K562 (cell line): Measurements from ENCODE around the gene TACC3. TPM values are rescaled to one million over a fixed set of nuclear protein-coding genes. Genes with fewer than 3 reads are reported as not detected.

Source experiments
- BMI1 ChIP-seq: fragments of 150-350 bp; IDR thresholded peaks from 2 replicates; pipeline ENCODE4 v1.6.1; 2014; ENCODE audit warnings: low read length
- DIDO1 ChIP-seq: fragments of 450-650 bp; IDR thresholded peaks from 2 replicates; pipeline ENCODE4 v1.6.1; 2016; ENCODE audit warnings: low read depth, missing biosample characterization, missing genetic modification characterization
- LEF1 ChIP-seq: fragments of 450-650 bp; IDR thresholded peaks from 2 replicates; pipeline ENCODE4 v1.6.1; 2016; ENCODE audit warnings: mild to moderate bottlenecking
- MNT ChIP-seq, 2 experiments: fragments of 450-650 bp; conservative IDR thresholded peaks; 2 replicates each; pipeline ENCODE4 v1.6.1; 2017; ENCODE audit warnings: mild to moderate bottlenecking in 2 of 2, moderate library complexity in 2 of 2
- PCBP1 ChIP-seq: fragments of 200-400 bp; formaldehyde crosslinking; IDR thresholded peaks from 2 replicates; pipeline ENCODE4 v1.6.1; 2018; ENCODE audit warnings: mild to moderate bottlenecking, low read depth, low read length; ENCODE audit not compliant: poor library complexity, severe bottlenecking
- TFAP4 ChIP-seq: sonication (generic); formaldehyde crosslinking; IDR thresholded peaks from 2 replicates; pipeline ENCODE4 v1.8.0; 2022; ENCODE audit warnings: missing genetic modification reagents, mild to moderate bottlenecking, moderate library complexity, borderline replicate concordance
- ZBTB40 ChIP-seq, 2 experiments: fragments of 450-650 bp in 1 of 2; sonication (generic) in 1 of 2; formaldehyde crosslinking in 1 of 2; IDR thresholded peaks; 2 replicates each; pipeline versions ENCODE4 v1.7.1 to v1.9.0; 2016 to 2022; ENCODE audit warnings: inconsistent platforms in 1 of 2, mild to moderate bottlenecking in 1 of 2, missing genetic modification reagents in 1 of 2
- ZBTB7A ChIP-seq: IDR thresholded peaks from 2 replicates; pipeline ENCODE4 v1.6.1; 2011; ENCODE audit warnings: low read depth, mild to moderate bottlenecking, low read length, moderate library complexity, borderline replicate concordance; ENCODE audit not compliant: control insufficient read depth
- ZNF277 ChIP-seq: fragments of 250-450 bp; sonication (Bioruptor Pico); IDR thresholded peaks from 2 replicates; pipeline ENCODE4 v1.8.0; 2022; ENCODE audit warnings: inconsistent platforms, mild to moderate bottlenecking, moderate library complexity, borderline replicate concordance
- polyA plus RNA-seq, 8 experiments: library from polyadenylated mRNA; depleted of rRNA in 4 of 8; stranded (reverse) in 5 of 8; unstranded in 3 of 8; fragments of >200 nt; fragmentation: Nextera tagmentation in 2 of 8; fragmentation: Illumina TruSeq in 1 of 8; extraction: Ambion mirVana in 2 of 8; extraction: Trizol in 1 of 8; gene quantifications; 2 replicates each; pipeline versions ENCODE4 v1.2.1 to v1.2.3, GENCODE V29; 2011 to 2014; ENCODE audit warnings: inconsistent platforms in 1 of 8, missing spikeins in 1 of 8
- total RNA-seq, 7 experiments: library from RNA; depleted of rRNA in 6 of 7; stranded (reverse); fragments of >200 nt in 6 of 7; fragmentation: Illumina TruSeq in 2 of 7; extraction: Trizol in 2 of 7; gene quantifications; 2 replicates each; pipeline versions ENCODE4 v1.2.1 to v1.2.3, GENCODE V29; 2011 to 2021; ENCODE audit warnings: low replicate concordance in 1 of 7
- TF ChIP-seq, protein P1 (sequence below): sonication (generic); formaldehyde crosslinking; IDR thresholded peaks from 2 replicates; pipeline ENCODE4 v1.9.0; 2022; ENCODE audit warnings: mild to moderate bottlenecking, missing genetic modification reagents

TACC3 gene
- total and polyA plus RNA-seq, 9 of the 15 experiments (the other 6 are each of a cell fraction or from before 2014, with no cell fraction given), result 1.9 to 122 (median 55.6) TPM

DNA sequence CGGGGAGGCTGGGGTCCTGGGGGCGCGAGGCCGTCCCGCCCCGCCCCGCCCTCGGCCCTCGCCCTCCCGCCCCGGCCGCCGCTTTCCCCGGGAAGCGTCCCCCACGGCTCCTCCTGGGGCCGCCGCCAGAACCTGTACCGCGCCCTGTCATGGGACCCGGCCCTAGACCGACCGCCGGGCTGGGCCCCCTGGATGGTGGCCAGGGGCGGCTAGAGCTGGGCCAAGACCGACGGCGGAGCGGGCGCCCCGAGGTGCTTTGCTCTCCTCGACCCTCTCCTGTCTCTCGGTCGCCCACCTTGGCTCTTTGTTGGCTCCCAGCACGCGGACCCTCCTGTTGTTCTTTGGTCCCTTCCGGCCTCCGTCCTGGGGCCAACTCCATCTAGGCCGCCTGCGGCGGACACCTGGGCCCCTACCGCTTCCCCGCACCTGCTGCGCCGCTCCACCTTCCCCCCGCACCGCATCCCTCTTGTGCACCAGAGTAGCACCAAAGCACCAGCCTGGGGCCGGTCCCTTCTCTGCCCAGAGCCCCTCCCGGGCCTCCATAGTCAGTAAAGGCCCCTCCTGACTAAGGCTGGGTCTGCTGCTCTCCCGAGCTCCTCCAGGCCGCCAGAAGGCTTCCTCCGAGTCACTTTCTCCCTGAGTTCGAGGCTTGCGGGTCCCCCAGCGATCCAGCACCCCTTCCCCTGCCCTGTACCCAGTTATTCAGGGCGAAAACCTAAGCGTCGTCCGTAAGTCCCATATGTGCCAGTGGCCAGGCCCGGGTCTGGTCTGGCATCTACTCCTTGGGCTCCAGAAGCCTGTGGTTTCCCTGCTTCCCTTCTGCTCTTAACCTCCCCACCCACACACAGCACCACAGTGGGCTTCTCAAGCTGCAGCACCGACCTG is 587 bp downstream of the TACC3 start (continued):
- TF ChIP-seq ZBTB40 (IDR thresholded peaks at IDR 0.05) (peak; percentile 22; the same call in 1 of the 2 replicates), ZBTB40 (CRISPR knock-in tag; IDR thresholded peaks at IDR 0.05) (no peak), LEF1 (no peak), ZNF277 (CRISPR knock-in tag) (no peak), PCBP1 (peak; percentile 44), ZBTB7A (peak; percentile 2; the same call in 1 of the 2 replicates), BMI1 (no peak), DIDO1 (tag) (no peak), MNT (conservative IDR thresholded peaks at IDR 0.05) (peak in 1 of 2 experiments; percentile 12; a peak in 1 of 4 replicates), TFAP4 (CRISPR knock-in tag) (peak; percentile 9; the same call in 1 of the 2 replicates)
- TF ChIP-seq, protein P1, sequence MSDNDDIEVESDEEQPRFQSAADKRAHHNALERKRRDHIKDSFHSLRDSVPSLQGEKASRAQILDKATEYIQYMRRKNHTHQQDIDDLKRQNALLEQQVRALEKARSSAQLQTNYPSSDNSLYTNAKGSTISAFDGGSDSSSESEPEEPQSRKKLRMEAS (CRISPR knock-in tag), result 0 out of 2 replicates have a peak, but pooled peaks have one; percentile 14
